H1 (cell line): ENCODE measurements around the gene DPY19L1. TPM values are rescaled to one million over a fixed set of nuclear protein-coding genes. Genes with fewer than 3 reads are reported as not detected.

Experiments used
- CTCF ChIA-PET: fragments of 300-600 bp; sonication (Branson Sonifier 250); formaldehyde crosslinking; loops from one replicate; lab custom pipeline; 2021; ENCODE audit not compliant: partially characterized antibody; lab: Charles Lee
- POLR2A ChIA-PET: fragments of 300-600 bp; sonication (Branson Sonifier 250); formaldehyde crosslinking; loops from one replicate; lab custom pipeline; 2021; ENCODE audit warnings: inconsistent platforms; ENCODE audit not compliant: partially characterized antibody; lab: Charles Lee
- DNase-seq, 2 experiments: peaks; one replicate each; pipeline versions ENCODE4 v3.0.0 to v3.0.0-alpha.2; 2010 to 2022; ENCODE audit warnings: low spot score in 2 of 2, low read depth in 1 of 2, mixed read lengths in 1 of 2
- FAIRE-seq: peaks from 2 replicates; lab custom pipeline; 2011; peaks lifted over from hg19 to GRCh38; lab: Jason Lieb, UNC
- H2AFZ ChIP-seq: 2 replicates; pipeline ENCODE4 v1.8.1; 2012; ENCODE audit warnings: low read length, inconsistent platforms
- H2AK5ac ChIP-seq: 2 replicates; pipeline ENCODE4 v1.6.1; 2013; ENCODE audit warnings: low read depth, low read length
- H2BK120ac ChIP-seq: replicated peaks from 2 replicates; pipeline ENCODE3; 2013; ENCODE audit warnings: low read depth, low read length, inconsistent platforms
- H2BK12ac ChIP-seq: 2 replicates; pipeline ENCODE4 v1.6.1; 2013; ENCODE audit warnings: low read depth, low read length
- H2BK15ac ChIP-seq: 2 replicates; pipeline ENCODE4 v1.6.1; 2013; ENCODE audit warnings: low read length
- H2BK20ac ChIP-seq: 2 replicates; pipeline ENCODE4 v1.6.1; 2013; ENCODE audit warnings: low read length
- H2BK5ac ChIP-seq: 2 replicates; pipeline ENCODE4 v1.6.1; 2013; ENCODE audit warnings: low read depth, low read length
- H3K14ac ChIP-seq: 2 replicates; pipeline ENCODE4 v1.6.1; 2013; ENCODE audit warnings: inconsistent platforms; ENCODE audit not compliant: insufficient read length
- H3K18ac ChIP-seq: 2 replicates; pipeline ENCODE4 v1.6.1; 2013; ENCODE audit warnings: low read length; ENCODE audit errors: extremely low read depth
- H3K23ac ChIP-seq: 2 replicates; pipeline ENCODE4 v1.6.1; 2013; ENCODE audit warnings: inconsistent platforms; ENCODE audit not compliant: insufficient read length
- H3K23me2 ChIP-seq: 2 replicates; pipeline ENCODE4 v1.6.1; 2013; ENCODE audit warnings: low read depth, low read length
- H3K27ac ChIP-seq: 2 replicates; pipeline ENCODE4 v1.6.1; 2011; ENCODE audit warnings: low read depth, low read length, inconsistent platforms
- H3K27me3 ChIP-seq, 4 experiments: replicated peaks in 1 of 4; 1 replicate in 1 of 4; 2 replicates in 3 of 4; pipeline versions ENCODE4 v1.6.1 to v1.8.1; 2011 to 2013; ENCODE audit warnings: low read length in 3 of 4, mild to moderate bottlenecking in 3 of 4, inconsistent platforms in 2 of 4, mixed read lengths in 2 of 4, moderate library complexity in 1 of 4; ENCODE audit not compliant: control insufficient read depth in 3 of 4, insufficient read depth in 3 of 4; ENCODE audit errors: extremely low read depth in 1 of 4
- H3K36me3 ChIP-seq, 4 experiments: 2 replicates each; pipeline versions ENCODE4 v1.6.1 to v1.8.1; 2011 to 2013; ENCODE audit warnings: mild to moderate bottlenecking in 4 of 4, low read length in 3 of 4, moderate library complexity in 2 of 4, control low read depth in 1 of 4, inconsistent platforms in 1 of 4; ENCODE audit not compliant: insufficient read depth in 4 of 4, control insufficient read depth in 2 of 4
- H3K4ac ChIP-seq: replicated peaks from 2 replicates; pipeline ENCODE3; 2013; ENCODE audit warnings: low read length, low read depth, mixed read lengths, inconsistent platforms; ENCODE audit not compliant: insufficient read length
- H3K4me1 ChIP-seq, 4 experiments: replicated peaks in 1 of 4; 1 replicate in 1 of 4; 2 replicates in 3 of 4; pipeline versions ENCODE4 v1.6.1 to v1.8.1; 2011 to 2013; ENCODE audit warnings: low read length in 3 of 4, inconsistent platforms in 2 of 4, mixed read lengths in 1 of 4; ENCODE audit not compliant: insufficient read depth in 4 of 4, control insufficient read depth in 3 of 4
- H3K4me2 ChIP-seq, 2 experiments: 2 replicates each; pipeline versions ENCODE4 v1.6.1 to v1.8.1; 2011 to 2013; ENCODE audit warnings: low read depth in 2 of 2, low read length in 2 of 2, control low read depth in 1 of 2, inconsistent platforms in 1 of 2, mild to moderate bottlenecking in 1 of 2; ENCODE audit not compliant: insufficient read depth in 1 of 2
- H3K4me3 ChIP-seq, 4 experiments: fragments of 200-600, 300-600 bp in 1 of 4; sonication (generic), shearing (Covaris generic), sonication (Bioruptor Twin) in 1 of 4; 2 replicates each; pipeline versions ENCODE4 v1.5.1 to v1.8.1; 2011 to 2016; ENCODE audit warnings: low read length in 4 of 4, low read depth in 3 of 4, control low read depth in 2 of 4, inconsistent platforms in 2 of 4, mild to moderate bottlenecking in 2 of 4, mixed read lengths in 1 of 4, moderate library complexity in 1 of 4; ENCODE audit not compliant: insufficient read depth in 2 of 4; ENCODE audit errors: extremely low read depth in 1 of 4
- H3K56ac ChIP-seq: replicated peaks from 2 replicates; pipeline ENCODE3; 2013; ENCODE audit warnings: low read depth, mild to moderate bottlenecking, mixed read lengths, low read length, inconsistent platforms; ENCODE audit not compliant: insufficient read length
- H3K79me1 ChIP-seq: 2 replicates; pipeline ENCODE4 v1.6.1; 2013; ENCODE audit warnings: low read depth, low read length, control low read depth
- H3K79me2 ChIP-seq, 2 experiments: 2 replicates each; pipeline versions ENCODE4 v1.6.1 to v1.8.1; 2012 to 2013; ENCODE audit warnings: low read length in 2 of 2, mild to moderate bottlenecking in 2 of 2, inconsistent platforms in 1 of 2; ENCODE audit not compliant: insufficient read depth in 2 of 2, control insufficient read depth in 1 of 2
- H3K9ac ChIP-seq, 4 experiments: replicated peaks in 1 of 4; 1 replicate in 1 of 4; 2 replicates in 3 of 4; pipeline versions ENCODE4 v1.6.1 to v1.8.1; 2011 to 2013; ENCODE audit warnings: low read depth in 3 of 4, low read length in 3 of 4, control low read depth in 2 of 4, mild to moderate bottlenecking in 2 of 4, moderate library complexity in 2 of 4, inconsistent platforms in 1 of 4; ENCODE audit errors: extremely low read depth in 1 of 4
- H3K9me3 ChIP-seq, 2 experiments: 2 replicates each; pipeline versions ENCODE4 v1.6.1 to v1.8.1; 2012 to 2013; ENCODE audit warnings: mild to moderate bottlenecking in 2 of 2, moderate library complexity in 2 of 2, control low read depth in 1 of 2, inconsistent platforms in 1 of 2, low read depth in 1 of 2, low read length in 1 of 2, mixed read lengths in 1 of 2; ENCODE audit not compliant: insufficient read depth in 2 of 2
- H4K20me1 ChIP-seq, 2 experiments: replicated peaks in 1 of 2; 2 replicates each; pipeline versions ENCODE3 to v1.8.1; 2011 to 2013; ENCODE audit warnings: inconsistent platforms in 2 of 2, low read length in 2 of 2, mild to moderate bottlenecking in 1 of 2; ENCODE audit not compliant: insufficient read depth in 2 of 2, control insufficient read depth in 1 of 2
- H4K5ac ChIP-seq: 2 replicates; pipeline ENCODE4 v1.6.1; 2013; ENCODE audit warnings: low read length, low read depth, mixed read lengths, inconsistent platforms; ENCODE audit not compliant: insufficient read length
- H4K8ac ChIP-seq: 2 replicates; pipeline ENCODE4 v1.8.0; 2013; ENCODE audit warnings: mild to moderate bottlenecking, moderate library complexity, low read length, inconsistent platforms; ENCODE audit not compliant: insufficient read depth; ENCODE audit errors: extremely low read depth
- H4K91ac ChIP-seq: replicated peaks from 2 replicates; pipeline ENCODE3; 2013; ENCODE audit warnings: low read length, mixed read lengths, inconsistent platforms; ENCODE audit not compliant: insufficient read length
- ATF3 ChIP-seq: IDR thresholded peaks from 2 replicates; pipeline ENCODE4 v1.6.1; 2011; ENCODE audit warnings: low read depth, mild to moderate bottlenecking, low read length; ENCODE audit not compliant: insufficient read depth
- BACH1 ChIP-seq: IDR thresholded peaks from 2 replicates; pipeline ENCODE4 v1.6.1; 2012; ENCODE audit warnings: low read length, improper control_type of control experiment
- CBX8 ChIP-seq: fragments of 300-800, 300-1000 bp; sonication (generic); IDR thresholded peaks from 2 replicates; pipeline ENCODE4 v1.7.1; 2016; ENCODE audit warnings: low read depth, low read length, borderline replicate concordance
- EP300 ChIP-seq, 2 experiments: IDR thresholded peaks; 1 replicate in 1 of 2; 2 replicates in 1 of 2; pipeline ENCODE4 v1.6.1; 2011 to 2012; ENCODE audit warnings: low read depth in 2 of 2, low read length in 2 of 2, mild to moderate bottlenecking in 2 of 2, borderline replicate concordance in 1 of 2, inconsistent platforms in 1 of 2, moderate library complexity in 1 of 2
- JUN ChIP-seq: IDR thresholded peaks from 2 replicates; pipeline ENCODE4 v1.6.1; 2011; ENCODE audit warnings: low read depth, mild to moderate bottlenecking, improper control_type of control experiment, low read length
- KDM1A ChIP-seq: fragments of 200-600, 300-600 bp; sonication (generic); IDR thresholded peaks from 2 replicates; pipeline ENCODE4 v1.7.1; 2016; ENCODE audit warnings: mild to moderate bottlenecking, low read length, borderline replicate concordance
- RNF2 ChIP-seq: fragments of 200-900, 300-1000 bp; sonication (generic); IDR thresholded peaks from 2 replicates; pipeline ENCODE4 v1.7.1; 2016; ENCODE audit warnings: borderline replicate concordance, low read depth, mild to moderate bottlenecking, antibody characterized with exemption, low read length; ENCODE audit not compliant: poor library complexity, severe bottlenecking; ENCODE audit errors: missing control alignments
- SIN3A ChIP-seq, 2 experiments: IDR thresholded peaks in 1 of 2; conservative IDR thresholded peaks in 1 of 2; 2 replicates each; pipeline ENCODE4 v1.6.1; 2011 to 2012; ENCODE audit warnings: low read length in 2 of 2, improper control_type of control experiment in 1 of 2, low read depth in 1 of 2, mild to moderate bottlenecking in 1 of 2
- TAF1 ChIP-seq: IDR thresholded peaks from 2 replicates; pipeline ENCODE4 v1.6.1; 2011; ENCODE audit warnings: mild to moderate bottlenecking, low read depth, low read length
- TBP ChIP-seq: IDR thresholded peaks from 2 replicates; pipeline ENCODE4 v1.6.1; 2011; ENCODE audit warnings: low read depth, low read length, improper control_type of control experiment
- WGBS, 2 experiments: shearing (Covaris generic) in 1 of 2; methylation state at CpG; one replicate each; pipeline versions ENCODE4 v1.1.6 to v1.1.7; 2013 to 2015; ENCODE audit warnings: low lambda C conversion rate in 2 of 2, mixed read lengths in 2 of 2, inconsistent platforms in 1 of 2, low coverage in 1 of 2, missing lambda C conversion rate in 1 of 2; ENCODE audit not compliant: insufficient replicate concordance in 2 of 2, insufficient coverage in 1 of 2, insufficient read length in 1 of 2; ENCODE audit errors: extremely low coverage in 1 of 2, missing lambda C conversion rate in 1 of 2; 5-methylcytosine and 5-hydroxymethylcytosine counted together
- polyA plus RNA-seq, 7 experiments: library from polyadenylated mRNA; depleted of rRNA in 3 of 7; stranded (reverse) in 5 of 7; unstranded in 2 of 7; fragments of >200 nt in 5 of 7; fragments of 200-250 nt in 2 of 7; gene quantifications; 1 replicate in 5 of 7; 2 replicates in 1 of 7; 4 replicates in 1 of 7; pipeline versions ENCODE4 v1.2.1 to v1.2.3, GENCODE V29; 2011 to 2013; ENCODE audit warnings: missing spikeins in 2 of 7, mixed read lengths in 2 of 7
- total RNA-seq: library from RNA; stranded (reverse); fragmentation: NEBNext Ultra II Directional; extraction: Animal tissue kit (Norgen Biotek cat#: 25700); gene quantifications from 2 replicates; pipeline ENCODE4 v1.2.1, GENCODE V29; 2021
- TF ChIP-seq, protein P1 (sequence below): IDR thresholded peaks from 2 replicates; pipeline ENCODE4 v1.6.1; 2012; ENCODE audit warnings: low read length, inconsistent platforms

The DPY19L1 gene
- total and polyA plus RNA-seq, 2 of the 8 experiments (the other 6 are each of a cell fraction or from before 2014, with no cell fraction given): 14.1 to 23.3 TPM

GRCh38 chr7:35019801-35020200 is 17.5 kb downstream of the DPY19L1 start:
- POLR2A ChIA-PET: no interaction called here
- Histone ChIP-seq H4K5ac (no peak overlapping the region), H3K9ac (no peak overlapping the region), H3K36me3 (peaks cover 0 to 5% (median under 1%) of the 10 kb centered on the region in 4 experiments; a peak in 1 of 8 replicates), H3K14ac (no peak overlapping the region), H4K8ac (no peak overlapping the region), H3K56ac (no peak overlapping the region), H3K4me3 (no peak overlapping the region), H3K23ac (no peak overlapping the region), H2BK12ac (no peak overlapping the region), H2BK5ac (no peak overlapping the region), H3K27ac (no peak overlapping the region), H3K23me2 (peaks cover 1% of the 10 kb centered on the region; the same call in 1 of the 2 replicates), H2BK120ac (no peak overlapping the region), H4K91ac (no peak overlapping the region), H3K4ac (no peak overlapping the region), H3K27me3 (no peaks in the 10 kb centered on the region), H3K79me1 (no peaks in the 10 kb centered on the region), H3K79me2 (peaks cover 0 to 53% of the 10 kb centered on the region in 2 experiments; a peak in 2 of 4 replicates), H3K4me1 (peaks cover 0 to 8% (median 4%) of the 10 kb centered on the region in 4 experiments; a peak in 4 of 7 replicates), H3K18ac (no peak overlapping the region), H2AFZ (no peak overlapping the region), H4K20me1 (no peaks in the 10 kb centered on the region), H2BK15ac (no peak overlapping the region), H3K4me2 (no peak overlapping the region), H3K9me3 (no peaks in the 10 kb centered on the region), H2AK5ac (no peak overlapping the region), H2BK20ac (no peak overlapping the region)
- no peak for FAIRE-seq
- CTCF ChIA-PET: no interaction called here
- 75% methylated on average over 3 of the region's 3 CpGs; no CpG with 5 or more reads in 1 of the 2 experiments for WGBS, 2 experiments
- DNase-seq: no peak
- no peak for TF ChIP-seq CBX8
- TF ChIP-seq RNF2: no peak
- TF ChIP-seq TAF1: no peak
- TF ChIP-seq EP300 (IDR thresholded peaks at IDR 0.05; ENCODE audit: borderline replicate concordance in 1 of 2, low read depth in 2 of 2, low read length in 2 of 2): no peak
- no peak for TF ChIP-seq ATF3
- no peak for TF ChIP-seq SIN3A (conservative IDR thresholded peaks at IDR 0.05 in 1 of 2, IDR thresholded peaks at IDR 0.05 in 1 of 2; ENCODE audit: low read depth in 1 of 2, low read length in 2 of 2)
- TF ChIP-seq, protein P1, sequence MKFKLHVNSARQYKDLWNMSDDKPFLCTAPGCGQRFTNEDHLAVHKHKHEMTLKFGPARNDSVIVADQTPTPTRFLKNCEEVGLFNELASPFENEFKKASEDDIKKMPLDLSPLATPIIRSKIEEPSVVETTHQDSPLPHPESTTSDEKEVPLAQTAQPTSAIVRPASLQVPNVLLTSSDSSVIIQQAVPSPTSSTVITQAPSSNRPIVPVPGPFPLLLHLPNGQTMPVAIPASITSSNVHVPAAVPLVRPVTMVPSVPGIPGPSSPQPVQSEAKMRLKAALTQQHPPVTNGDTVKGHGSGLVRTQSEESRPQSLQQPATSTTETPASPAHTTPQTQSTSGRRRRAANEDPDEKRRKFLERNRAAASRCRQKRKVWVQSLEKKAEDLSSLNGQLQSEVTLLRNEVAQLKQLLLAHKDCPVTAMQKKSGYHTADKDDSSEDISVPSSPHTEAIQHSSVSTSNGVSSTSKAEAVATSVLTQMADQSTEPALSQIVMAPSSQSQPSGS: no peak
- TF ChIP-seq TBP: no peak
- TF ChIP-seq JUN: no peak
- no peak for TF ChIP-seq BACH1
- TF ChIP-seq KDM1A: no peak
